Kidney epithelial cell (primary cell): ENCODE results near the gene FADS2. TPM values are rescaled to one million over a fixed set of nuclear protein-coding genes. Genes with fewer than 3 reads are reported as not detected.

Experiments
- DNase-seq: peaks from one replicate; pipeline ENCODE4 v3.0.0-alpha.2; 2010; ENCODE audit warnings: low read depth
- H3K27me3 ChIP-seq: 2 replicates; pipeline ENCODE4 v1.6.0; 2011; ENCODE audit warnings: low read length; ENCODE audit not compliant: control insufficient read depth, insufficient read depth
- H3K36me3 ChIP-seq: 2 replicates; pipeline ENCODE4 v1.5.1; 2011; ENCODE audit warnings: low read length; ENCODE audit not compliant: control insufficient read depth, insufficient read depth
- H3K4me3 ChIP-seq: 2 replicates; pipeline ENCODE4 v1.5.1; 2011; ENCODE audit warnings: low read depth, mild to moderate bottlenecking, control low read depth, low read length
- total RNA-seq: library from RNA; depleted of rRNA; stranded (reverse); fragments of >200 nt; gene quantifications from 2 replicates; pipeline ENCODE4 v1.2.3, GENCODE V29; 2015
- TF ChIP-seq, protein P1 (sequence below): IDR thresholded peaks from 2 replicates; pipeline ENCODE4 v1.5.1; 2011; ENCODE audit warnings: mild to moderate bottlenecking, moderate library complexity, low read length, control low read depth, inconsistent platforms; ENCODE audit not compliant: insufficient read depth, poor library complexity, severe bottlenecking

Gene FADS2
- total RNA-seq, 1 donor from 2014 or later, result 235 TPM

DNA sequence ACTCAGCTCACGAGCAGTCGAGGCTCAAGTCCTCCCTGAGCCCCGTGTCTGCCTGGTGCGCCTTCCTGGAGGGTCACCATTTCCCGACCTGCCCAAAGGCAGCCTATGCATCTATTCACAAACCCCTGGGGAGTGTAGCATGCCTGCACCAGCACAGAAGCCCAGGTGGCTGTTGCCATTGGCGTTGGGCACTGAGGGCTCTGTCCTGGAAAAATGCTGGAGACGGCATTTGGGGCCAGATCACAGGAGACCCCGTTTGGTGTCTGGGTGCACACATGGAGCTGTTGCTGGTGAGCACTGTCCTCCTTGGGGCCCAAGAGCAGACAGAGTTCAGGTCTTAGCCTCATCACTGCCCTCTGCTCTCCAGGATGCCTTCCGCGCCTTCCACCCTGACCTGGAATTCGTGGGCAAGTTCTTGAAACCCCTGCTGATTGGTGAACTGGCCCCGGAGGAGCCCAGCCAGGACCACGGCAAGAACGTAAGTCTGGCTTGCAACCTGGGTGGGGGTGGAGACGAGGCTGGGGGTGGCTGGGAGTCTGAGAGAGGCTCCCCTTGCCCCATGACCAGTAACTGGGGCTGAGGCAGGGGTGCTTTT, 9.4 kb downstream of the FADS2 start:
- Histone ChIP-seq H3K4me3 (no peak overlapping the region), H3K27me3 (no peaks in the 10 kb centered on the region), H3K36me3 (peaks cover 10% of the 10 kb centered on the region)
- TF ChIP-seq, protein P1, sequence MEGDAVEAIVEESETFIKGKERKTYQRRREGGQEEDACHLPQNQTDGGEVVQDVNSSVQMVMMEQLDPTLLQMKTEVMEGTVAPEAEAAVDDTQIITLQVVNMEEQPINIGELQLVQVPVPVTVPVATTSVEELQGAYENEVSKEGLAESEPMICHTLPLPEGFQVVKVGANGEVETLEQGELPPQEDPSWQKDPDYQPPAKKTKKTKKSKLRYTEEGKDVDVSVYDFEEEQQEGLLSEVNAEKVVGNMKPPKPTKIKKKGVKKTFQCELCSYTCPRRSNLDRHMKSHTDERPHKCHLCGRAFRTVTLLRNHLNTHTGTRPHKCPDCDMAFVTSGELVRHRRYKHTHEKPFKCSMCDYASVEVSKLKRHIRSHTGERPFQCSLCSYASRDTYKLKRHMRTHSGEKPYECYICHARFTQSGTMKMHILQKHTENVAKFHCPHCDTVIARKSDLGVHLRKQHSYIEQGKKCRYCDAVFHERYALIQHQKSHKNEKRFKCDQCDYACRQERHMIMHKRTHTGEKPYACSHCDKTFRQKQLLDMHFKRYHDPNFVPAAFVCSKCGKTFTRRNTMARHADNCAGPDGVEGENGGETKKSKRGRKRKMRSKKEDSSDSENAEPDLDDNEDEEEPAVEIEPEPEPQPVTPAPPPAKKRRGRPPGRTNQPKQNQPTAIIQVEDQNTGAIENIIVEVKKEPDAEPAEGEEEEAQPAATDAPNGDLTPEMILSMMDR, result no peak
- DNase-seq, result no peak

DNA sequence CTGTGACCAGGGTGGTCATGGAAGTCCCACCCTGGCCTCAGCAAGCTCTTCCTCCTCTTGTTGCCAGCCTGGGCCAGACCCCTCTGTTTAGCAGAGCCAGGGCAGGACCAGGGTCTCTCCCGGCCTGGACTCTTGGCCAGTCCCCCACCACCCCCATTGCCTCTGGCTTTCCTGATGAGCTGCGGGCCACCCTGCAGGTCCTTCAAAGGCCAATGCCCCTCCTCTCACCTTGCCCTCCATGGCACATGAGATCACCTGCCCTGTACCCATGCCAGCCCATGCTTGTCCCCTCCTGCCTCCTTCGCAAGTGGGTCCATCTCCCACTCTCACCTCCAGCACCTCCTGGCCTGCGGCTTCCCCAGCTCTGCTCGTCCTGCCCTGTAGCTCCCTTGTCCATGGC, 10.4 kb downstream of the FADS2 start:
- TF ChIP-seq, protein P1, result no peak
- no peak for DNase-seq
- Histone ChIP-seq H3K4me3 (no peak overlapping the region), H3K36me3 (peaks cover 10% of the 10 kb centered on the region), H3K27me3 (no peaks in the 10 kb centered on the region)

DNA sequence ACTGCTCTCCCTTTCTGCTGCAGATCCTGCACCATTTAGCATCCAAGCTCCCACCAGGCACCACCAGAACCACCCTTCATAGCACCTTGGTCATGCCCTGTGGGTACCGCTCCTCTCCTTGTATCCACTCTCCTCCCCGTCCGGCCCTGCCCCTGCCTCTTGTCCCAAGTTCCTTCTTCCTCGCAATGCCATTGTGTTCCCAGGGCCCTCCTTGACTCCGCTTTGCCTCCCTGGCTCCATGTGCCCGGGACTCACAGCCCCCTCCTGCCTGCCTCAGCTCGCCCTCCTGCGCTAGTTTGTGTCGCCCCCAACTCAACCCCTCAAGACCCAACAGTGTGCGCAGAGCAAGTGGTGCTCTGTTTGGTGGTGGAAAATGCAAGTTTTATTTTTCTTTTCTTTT, 10.8 kb downstream of the FADS2 start:
- Histone ChIP-seq H3K36me3 (peaks cover 10% of the 10 kb centered on the region), H3K4me3 (no peak overlapping the region), H3K27me3 (no peaks in the 10 kb centered on the region)
- DNase-seq, result no peak
- TF ChIP-seq, protein P1, result no peak

DNA sequence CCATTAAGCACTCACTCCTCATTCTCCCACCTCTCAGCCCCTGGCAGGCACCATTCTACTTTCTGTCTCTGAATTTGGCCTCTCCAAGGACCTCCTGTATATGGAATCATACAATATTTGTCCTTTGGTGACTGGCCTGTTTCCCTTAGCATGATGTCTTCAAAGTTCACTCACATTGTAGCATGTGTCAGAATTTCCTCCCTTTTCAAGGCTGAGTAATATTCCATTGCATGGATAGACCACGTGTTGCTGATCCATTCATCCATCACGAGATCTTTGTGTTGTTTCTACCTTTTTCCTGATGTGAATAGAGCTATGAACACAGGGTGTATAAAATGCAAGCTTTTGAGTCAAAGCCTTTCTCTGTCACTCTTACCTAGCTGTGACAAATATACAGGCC, 11.6 kb downstream of the FADS2 start:
- TF ChIP-seq, protein P1, result no peak
- no peaks in the 10 kb centered on the region for H3K27me3 ChIP-seq
- no peak overlapping the region for H3K4me3 ChIP-seq
- H3K36me3 ChIP-seq, result peaks cover 10% of the 10 kb centered on the region
- DNase-seq, result no peak

DNA sequence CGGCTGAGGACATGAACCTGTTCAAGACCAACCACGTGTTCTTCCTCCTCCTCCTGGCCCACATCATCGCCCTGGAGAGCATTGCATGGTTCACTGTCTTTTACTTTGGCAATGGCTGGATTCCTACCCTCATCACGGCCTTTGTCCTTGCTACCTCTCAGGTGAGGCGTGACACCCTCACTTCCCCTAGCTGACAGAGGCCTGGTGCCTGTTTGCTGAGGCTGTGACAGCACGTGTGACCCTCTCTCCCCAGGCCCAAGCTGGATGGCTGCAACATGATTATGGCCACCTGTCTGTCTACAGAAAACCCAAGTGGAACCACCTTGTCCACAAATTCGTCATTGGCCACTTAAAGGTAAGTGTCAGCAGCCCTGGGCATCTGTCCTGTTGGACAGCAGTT, 12.3 kb downstream of the FADS2 start:
- H3K36me3 ChIP-seq, result peaks cover 10% of the 10 kb centered on the region
- TF ChIP-seq, protein P1, result no peak
- no peak for DNase-seq
- H3K27me3 ChIP-seq, result no peaks in the 10 kb centered on the region
- no peak overlapping the region for H3K4me3 ChIP-seq
